Testis (tissue), 2 donors: ENCODE results near the gene ANO3.

Source experiments
- CTCF ChIP-seq, 3 experiments: fragments of 450-650 bp in 2 of 3; fragments of 200-600 bp in 1 of 3; sonication (generic) in 1 of 3; IDR thresholded peaks; one replicate each; pipeline ENCODE4 v1.5.1; 2016 to 2019; ENCODE audit warnings: antibody characterized with exemption in 3 of 3, mild to moderate bottlenecking in 2 of 3, moderate library complexity in 1 of 3
- POLR2A ChIP-seq: fragments of 450-650 bp; IDR thresholded peaks from one replicate; pipeline ENCODE4 v1.6.1; 2017; ENCODE audit warnings: antibody characterized with exemption, mild to moderate bottlenecking, moderate library complexity

- TF ChIP-seq CTCF (IDR thresholded peaks at IDR 0.05) (no peak), POLR2A (no peak)
Observed at GRCh38 chr11:26490546-26490945, 158.6 kb downstream of the ANO3 start.
